HG03103 (cell line): Measurements from ENCODE around the gene GOLPH3.
"Not testable (repeated sequence)": the region's sequence is repeated elsewhere in the genome, so short reads cannot be mapped to it uniquely, and the experiment has no call there.

ENCODE experiments used
- ATAC-seq: cut with Tn5 transposase; IDR thresholded peaks from one replicate; pipeline ENCODE4 v1.9.1; 2021; ENCODE audit warnings: low read depth; ENCODE audit not compliant: unreplicated experiment

Gene GOLPH3

DNA sequence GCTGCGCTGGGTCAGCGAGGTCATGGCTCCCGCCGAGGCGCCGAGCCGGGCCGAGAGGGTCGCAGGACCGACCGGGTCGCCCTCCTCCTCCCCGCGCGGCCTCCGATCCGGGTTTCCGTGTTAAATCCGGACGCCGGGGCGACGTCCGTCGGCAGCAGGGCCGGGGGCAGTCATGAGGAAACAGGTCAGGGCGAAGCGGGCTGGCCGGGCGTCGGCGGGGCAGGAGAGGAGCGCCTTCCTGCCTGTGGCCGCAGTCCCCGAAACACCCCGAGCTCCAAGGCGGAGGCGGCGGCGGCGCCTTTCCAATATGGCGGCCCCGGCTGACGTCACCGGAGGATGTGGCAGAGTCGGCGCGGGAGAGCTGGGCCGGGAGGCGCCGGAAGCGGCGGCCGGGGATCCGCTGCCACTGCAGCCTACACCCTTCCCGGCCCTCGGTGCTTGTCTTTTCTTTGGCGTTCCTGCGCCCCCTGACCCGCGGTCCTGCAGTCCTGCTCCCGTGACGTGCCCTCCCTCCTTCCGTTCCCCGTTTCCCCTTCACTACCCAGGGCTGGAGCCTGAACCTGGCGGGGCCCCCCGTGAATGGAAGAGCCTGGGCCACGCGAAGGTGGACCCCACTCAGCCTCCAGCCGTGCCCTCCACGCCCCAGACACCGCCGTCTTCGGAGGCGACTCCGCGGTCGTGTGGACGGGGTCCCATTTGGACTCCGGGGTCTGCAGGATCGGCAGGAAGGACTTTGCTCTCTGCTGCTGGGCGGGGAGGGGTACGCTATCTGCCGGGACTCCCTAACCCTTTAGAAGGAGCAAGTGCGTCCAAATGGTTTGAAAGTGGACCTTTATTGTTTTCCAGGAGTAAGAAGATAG, at the start of gene GOLPH3:
Gene GOLPH3 (minus strand): TSS at position 309 of the 860 bp plus-strand sequence. CDS start 285 bp downstream, at position 24.
- peak; percentile 71 for ATAC-seq

DNA sequence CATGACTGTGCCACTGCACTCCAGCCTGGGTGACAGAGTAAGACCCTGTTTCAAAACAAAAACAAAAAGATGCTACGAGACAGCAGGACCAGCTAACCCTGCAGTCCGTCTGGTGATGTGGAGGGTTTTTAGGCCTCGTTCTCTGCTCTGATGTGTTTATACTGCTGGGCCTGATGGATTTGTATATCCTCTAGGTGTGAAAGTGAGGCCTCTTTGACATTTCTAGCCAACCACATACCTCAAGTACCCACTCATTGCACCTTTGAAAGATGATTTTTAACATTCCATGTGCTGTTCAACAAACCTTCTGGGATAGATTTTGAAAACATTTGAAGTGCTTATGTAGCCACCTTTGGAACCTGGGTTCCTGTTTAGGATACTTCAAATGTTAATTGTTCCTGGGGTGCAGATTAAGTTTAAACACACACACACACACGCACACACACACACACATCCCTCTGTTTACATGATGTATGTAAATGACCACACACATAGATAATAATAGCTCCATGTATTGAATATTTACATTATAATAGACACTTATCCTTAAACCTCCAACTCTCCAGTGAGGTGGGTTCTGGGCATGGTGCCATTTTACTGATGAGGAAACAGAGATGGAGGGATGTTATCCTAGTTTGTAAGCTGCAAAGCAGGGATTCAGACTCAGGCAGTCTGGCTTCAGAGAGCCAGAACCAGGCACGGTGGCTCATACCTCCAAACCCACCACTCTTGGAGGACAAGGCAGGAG, 48.8 kb upstream of the GOLPH3 start:
- ATAC-seq: no peak

DNA sequence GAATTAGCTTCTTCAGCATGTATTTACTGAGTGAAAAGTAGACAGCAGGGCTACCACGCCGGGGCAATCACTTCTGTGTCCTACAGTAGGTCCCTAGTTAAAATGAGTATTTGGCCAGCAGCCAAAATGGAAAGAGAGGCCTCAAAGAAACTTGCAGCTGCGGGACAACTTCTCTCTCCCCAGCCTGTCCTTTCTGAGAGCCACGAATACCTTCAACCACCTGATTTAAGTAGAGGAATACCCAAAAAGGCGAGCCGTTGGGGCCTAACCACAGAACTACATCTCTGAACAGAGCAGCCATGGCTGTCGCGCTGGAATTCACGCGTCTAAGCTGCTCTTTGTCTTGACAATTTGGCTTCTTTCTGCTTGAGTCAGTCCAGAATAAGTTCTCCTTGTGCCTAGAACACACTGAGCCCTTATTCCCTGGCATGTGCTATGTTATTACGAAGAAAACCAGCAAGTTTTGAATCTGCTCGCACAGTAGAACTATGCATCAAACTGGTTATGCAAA, 43.8 kb upstream of the GOLPH3 start:
- no peak for ATAC-seq

DNA sequence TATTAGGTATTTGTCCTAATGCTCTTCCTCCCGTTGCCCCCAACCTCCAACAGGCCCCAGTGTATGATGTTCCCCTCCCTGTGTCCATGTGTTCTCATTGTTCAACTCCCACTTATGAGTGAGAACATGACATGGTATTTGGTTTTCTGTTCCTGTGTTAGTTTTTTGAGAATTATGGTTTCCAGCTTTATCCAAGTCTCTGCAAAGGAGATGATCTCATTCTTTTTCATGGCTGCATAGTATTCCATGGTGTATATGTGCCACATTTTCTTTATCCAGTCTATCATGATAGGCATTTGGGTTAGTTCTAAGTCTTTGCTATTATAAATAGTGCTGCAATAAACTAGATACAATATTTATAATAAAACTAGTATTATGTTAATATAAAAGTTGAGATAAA, 40.2 kb upstream of the GOLPH3 start:
- not testable (repeated sequence) for ATAC-seq

DNA sequence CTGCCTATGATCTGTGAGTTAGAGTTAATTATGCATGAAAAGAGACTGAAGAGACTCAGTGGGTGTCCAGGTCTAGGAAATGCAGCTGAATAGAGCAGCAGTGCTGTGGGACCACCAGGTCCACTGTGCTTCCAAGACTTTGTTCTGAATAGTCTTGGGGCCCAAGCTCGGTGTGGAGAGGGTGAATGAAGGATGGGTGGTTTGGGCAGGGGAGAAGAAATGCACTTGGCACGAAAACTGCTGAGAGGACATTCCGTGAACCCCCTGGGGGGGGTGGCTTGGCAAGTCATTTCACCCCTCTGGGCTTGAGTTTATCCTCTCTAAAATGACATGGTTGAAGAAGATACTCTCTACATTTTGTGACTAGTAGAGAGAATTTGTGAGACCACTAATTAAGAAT, 36.0 kb upstream of the GOLPH3 start:
- no peak for ATAC-seq

DNA sequence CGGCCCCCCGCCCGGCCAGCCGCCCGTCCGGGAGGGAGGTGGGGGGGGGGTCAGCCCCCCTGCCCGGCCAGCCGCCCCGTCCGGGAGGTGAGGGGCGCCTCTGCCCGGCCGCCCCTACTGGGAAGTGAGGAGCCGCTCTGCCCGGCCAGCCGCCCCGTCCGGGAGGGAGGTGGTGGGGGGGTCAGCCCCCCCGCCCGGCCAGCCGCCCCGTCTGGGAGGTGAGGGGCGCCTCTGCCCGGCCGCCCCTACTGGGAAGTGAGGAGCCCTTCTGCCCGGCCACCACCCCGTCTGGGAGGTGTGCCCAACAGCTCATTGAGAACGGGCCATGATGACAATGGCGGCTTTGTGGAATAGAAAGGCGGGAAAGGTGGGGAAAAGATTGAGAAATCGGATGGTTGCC, 34.7 kb upstream of the GOLPH3 start:
- ATAC-seq: not testable (repeated sequence)

DNA sequence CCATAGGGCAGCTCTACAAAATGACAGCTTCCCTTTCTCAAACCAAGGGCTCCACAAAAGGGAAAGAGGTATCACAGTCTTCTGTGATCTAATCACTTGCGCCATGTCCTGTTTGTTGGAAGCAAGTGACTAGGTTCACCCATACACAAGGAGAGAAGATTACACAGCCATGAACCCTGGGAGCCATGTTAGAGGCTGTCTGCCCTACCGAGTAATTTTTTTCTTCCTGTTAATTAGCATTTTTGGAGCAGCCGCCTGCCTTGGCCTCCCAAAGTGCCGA, 33.2 kb upstream of the GOLPH3 start:
- ATAC-seq: no peak

DNA sequence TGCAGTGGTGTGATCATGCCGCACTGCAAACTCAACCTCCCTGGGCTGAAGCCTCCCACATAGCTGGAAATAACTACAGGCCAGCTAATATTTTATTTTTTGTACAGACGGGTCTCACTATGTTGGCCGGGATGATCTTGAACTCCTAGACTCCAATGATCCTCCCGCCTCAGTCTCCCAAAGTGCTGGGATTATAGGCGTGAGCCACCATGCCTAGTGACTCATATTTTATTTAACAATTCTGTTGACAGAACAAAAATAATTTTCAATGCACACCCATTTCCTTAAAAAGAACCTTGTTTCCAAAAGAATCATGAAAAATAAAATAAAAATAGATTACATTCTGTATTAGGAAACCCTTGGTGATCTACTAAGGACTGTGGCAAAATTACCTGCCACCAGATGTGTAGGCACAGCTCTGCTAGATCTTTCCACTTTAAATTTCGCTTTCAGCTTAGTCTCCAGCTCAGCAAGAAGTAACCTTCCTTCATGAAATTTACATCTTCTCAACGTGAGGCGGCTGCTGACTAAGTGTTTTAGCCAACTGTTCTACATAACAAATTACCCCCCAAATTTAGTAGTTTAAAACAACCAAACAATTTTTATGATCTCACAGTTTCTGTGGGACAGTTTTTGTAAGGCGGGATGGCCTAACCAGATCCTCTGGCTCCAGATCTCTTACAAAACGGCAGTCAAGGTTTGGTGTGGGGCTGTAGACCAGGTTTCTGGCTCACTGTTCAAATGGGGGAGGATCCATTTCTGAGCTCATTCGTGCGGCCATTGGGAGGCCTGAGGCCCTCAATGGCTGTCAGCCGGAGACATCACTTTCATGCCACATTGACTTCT, 32.6 kb upstream of the GOLPH3 start:
- ATAC-seq: no peak

DNA sequence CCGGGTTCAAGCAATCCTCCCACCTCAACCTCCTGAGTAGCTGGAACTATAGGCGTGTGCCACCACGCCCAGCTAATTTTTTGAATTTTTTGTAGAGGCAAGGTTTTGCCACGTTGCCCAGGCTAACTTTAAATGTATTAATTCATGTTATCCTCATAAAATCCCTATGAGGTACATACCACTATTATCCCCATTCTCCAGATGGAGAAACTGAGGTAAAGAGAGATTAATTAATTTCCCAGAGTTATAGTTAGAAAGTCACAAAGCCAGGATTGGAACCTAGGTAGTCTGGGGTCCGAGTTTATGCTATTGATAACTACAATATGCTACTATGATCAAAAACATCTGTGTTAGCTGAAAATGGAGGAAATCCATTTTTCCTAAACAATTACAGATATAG, 31.9 kb upstream of the GOLPH3 start:
- ATAC-seq: no peak

DNA sequence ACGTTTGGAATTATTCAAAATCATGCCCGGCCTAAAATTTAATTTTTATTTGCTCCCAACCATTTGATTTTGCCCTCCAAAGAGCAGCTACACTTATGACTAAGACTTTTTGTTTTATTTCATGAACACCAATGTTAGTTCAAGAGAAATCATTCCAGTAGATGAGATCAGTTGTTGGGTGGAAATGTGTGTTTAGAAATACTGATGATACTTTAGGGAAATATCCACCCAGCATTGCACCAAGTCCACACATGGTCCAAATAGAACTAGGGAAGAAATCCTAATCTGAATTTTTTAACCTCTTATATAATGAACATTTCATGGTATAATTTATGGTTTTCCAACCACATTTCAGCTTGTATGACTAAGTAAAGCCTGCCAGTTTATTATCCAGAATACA, 28.3 kb upstream of the GOLPH3 start:
- ATAC-seq: no peak

DNA sequence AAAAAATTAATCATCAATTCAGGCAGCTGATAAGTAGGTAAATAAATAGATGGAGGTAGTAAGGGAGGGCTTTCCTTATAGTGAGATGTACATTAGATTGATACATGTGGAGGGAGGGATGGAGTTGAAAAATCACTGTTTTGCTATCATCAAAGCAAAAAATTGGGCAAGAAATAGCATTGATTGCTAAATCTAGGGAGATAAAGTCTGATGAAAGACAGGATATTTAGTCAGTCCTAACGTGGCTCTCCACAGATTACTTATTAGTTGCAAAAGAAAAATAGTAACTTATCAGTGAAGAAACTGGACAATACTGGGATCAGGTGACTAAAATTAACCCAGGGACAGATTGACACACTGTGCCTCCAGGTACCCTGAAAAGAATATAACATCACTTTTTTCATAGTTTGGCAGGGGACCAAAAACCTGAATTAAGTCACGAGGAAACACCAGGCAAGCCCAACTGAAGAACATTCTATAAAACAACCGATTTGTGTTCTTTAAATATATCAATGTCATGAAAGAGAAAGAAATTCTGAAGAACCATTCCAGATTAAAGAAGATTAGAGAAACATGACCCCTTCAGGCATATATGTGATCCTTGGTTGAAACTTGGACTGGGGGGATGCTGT, 27.1 kb upstream of the GOLPH3 start:
- ATAC-seq: no peak

DNA sequence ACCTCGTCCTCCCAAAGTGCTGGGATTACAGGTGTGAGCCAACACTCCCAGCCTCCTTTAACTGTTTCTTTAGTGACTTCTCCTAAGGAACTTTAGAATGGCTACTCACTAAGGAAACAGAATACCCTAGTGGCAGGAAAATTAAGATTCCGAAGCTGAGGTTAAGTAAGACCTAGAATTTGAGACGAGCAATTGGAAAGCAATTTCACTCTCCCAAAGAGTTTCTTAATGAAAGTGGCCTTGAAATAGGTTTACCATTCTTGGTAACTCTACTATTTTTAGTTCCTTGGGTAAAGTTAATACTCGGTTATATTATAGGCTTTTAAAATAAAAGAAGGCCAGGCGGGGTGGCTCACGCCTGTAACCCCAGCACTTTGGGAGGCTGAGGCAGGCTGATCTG, 22.9 kb upstream of the GOLPH3 start:
- no peak for ATAC-seq

DNA sequence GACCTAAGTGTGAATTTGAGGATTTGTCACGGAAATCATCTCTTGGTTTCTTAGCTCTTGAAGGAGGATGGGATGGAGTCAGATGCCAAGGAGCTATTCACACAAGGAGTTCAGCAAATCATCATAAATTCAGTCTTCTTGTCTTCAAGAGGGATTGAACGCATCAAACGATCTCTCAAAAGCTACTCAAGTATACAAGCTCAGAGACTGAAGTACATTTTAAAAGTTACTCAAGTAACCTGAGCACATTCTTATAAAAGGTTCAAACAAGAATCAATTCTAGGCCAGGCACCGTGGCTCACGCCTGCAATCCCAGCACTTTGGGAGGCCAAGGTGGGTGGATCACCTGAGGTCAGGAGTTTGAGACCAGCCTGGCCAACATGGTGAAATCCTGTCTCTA, 21.1 kb upstream of the GOLPH3 start:
- ATAC-seq: no peak

DNA sequence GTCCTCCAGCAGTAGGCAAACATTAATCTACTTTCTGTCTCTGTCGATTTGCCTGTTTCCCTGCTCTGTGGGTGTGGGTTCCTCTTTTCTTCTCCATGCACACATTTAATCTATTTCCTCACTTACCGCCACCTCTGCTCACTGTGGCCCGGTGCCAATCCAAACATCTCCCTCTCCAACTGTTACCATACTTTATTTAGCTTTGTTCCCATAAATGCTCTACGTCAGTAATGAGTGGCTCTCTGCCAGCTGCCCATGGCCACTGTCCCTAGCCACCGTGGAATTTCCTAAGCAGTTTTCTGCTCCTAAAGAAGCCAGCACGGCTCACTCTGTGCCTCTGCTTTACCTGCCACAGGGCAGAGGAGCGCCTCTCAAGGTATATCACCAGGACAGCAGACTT, 19.5 kb upstream of the GOLPH3 start:
- no peak for ATAC-seq

DNA sequence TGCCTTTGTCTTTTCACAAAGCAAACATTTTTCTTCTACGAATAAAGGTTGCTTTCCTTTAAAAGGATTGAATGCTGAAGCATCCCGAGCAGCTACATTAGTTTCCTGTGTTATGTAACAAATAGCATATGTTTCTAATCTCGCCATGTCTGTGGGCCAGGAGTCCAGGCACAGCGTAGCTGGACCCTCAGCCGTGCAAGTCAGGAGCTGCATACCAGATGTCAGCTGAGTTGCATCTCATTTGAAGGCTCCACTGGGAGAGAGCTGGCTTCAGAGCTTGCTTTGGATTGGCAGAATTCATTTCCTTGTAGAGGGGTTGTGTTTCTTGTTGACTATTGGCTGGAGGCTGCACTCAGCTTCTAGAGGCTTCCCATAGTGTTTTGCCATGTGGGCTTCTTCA, 16.0 kb upstream of the GOLPH3 start:
- no peak for ATAC-seq

DNA sequence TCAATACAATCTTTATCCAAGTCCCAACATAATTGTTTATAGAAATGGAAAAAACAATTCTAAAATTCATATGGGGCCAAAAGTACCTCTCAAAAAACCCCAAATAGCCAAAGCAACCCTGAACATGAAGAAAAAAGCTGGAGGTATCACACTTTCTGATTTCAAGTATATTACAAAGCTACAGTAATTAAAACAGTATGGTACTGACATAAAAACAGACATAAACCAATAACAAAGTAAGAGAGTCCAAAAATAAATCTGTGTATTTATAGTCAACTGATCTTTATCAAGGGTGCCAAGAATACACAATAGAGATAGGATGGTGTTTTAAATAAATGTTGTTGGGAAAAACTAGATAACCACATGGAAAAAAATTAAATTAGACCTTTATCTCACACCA, 13.6 kb upstream of the GOLPH3 start:
- ATAC-seq: no peak

DNA sequence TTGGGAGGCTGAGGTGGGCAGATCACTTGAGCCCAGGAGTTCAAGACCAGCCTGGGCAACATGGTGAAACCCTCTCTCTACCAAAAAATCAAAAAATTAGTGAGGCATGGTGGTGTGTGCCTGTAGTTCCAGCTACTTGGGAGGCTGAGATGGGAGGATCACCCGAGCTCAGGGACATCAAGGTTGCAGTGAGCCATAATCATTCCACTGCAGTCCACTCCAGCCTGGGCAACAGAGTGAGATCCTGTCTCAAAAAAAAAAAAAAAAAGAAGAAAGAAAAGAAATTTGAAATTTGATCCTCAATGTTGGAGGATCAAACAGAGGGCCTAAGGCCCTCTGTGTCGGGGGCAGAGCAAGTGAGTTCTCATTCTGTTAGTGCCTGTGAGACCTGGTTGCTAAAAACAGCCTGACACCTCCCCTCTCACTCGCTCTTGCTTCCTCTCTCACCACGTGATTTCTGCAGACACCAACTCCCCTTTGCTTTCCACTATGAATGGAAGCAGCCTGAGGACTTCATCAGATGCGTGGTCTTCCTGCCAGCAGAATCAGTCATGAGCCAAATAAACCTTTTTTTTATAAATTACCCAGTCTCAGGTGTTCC, 8.4 kb upstream of the GOLPH3 start:
- peak; percentile 86 for ATAC-seq

DNA sequence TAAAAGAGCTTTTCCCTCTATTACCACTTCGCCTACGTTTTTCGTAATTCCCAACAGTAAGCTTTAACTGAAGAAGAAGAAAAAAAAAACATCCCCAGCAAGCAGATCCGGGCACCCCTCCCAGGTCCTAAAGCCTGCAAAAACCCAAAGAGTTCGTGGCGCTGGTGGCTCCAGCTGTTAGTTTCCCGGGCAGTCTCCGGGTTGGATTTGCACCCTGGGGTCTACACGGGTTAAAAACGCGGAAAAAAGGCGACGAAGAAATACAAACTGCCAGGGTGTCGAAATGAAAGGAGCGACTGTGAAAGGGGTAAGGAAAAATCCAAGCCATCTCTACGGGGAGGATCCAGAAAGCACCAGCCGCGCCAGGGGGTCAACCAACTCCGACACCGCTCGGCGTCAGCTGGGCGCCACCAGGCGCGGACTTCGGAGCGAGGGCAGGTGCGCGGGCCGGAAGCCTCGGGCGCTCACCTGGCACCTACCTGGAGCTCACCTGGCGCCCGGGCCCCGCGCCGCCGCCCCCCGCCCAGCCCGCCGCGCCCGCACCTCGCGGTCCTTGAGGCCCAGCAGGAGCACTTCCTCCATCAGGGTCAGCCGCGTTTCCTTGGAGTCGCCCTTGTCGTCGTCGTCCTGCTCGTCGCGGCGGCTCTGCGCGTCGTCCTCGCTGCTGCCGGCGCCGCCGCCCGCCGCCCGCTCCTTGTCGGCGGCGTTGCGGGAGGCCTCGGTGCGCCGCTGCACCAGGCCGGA, 680 bp downstream of the GOLPH3 start:
- ATAC-seq: peak; percentile 16

DNA sequence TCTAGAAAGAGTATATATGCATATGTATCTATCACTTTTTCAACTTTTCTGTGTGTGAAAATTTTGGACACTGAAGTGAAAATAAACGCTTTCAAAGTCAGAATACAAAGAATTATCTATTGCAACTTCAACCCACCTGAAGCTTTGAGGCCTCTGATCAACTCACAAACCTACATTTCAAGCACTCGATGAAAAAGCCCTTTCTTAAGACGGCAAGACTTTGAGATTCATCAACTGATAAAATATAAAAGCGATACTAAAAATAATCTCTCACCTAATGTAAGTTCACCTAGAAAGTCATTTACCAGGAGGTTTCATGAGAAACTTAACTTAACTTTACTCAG, 1.2 kb downstream of the GOLPH3 start:
- no peak for ATAC-seq
